Measurements from ENCODE around the gene FUCA2.
A peak's percentile ranks its signal among the peaks of the same experiment; 100 is the strongest.
"Not testable (repeated sequence)": the region's sequence is repeated elsewhere in the genome, so short reads cannot be mapped to it uniquely, and the experiment has no call there.

Gene FUCA2

GRCh38 chr6:143490775-143491174 lies 20.7 kb downstream of the FUCA2 start:
- DNase-seq, result no peak

GRCh38 chr6:143490244-143490643 lies 21.3 kb downstream of the FUCA2 start:
- DNase-seq, result no peak

- DNase-seq, result no peak
Observed at GRCh38 chr6:143486752-143487151, 24.8 kb downstream of the FUCA2 start.

GRCh38 chr6:143485967-143486366 lies 25.6 kb downstream of the FUCA2 start:
- DNase-seq, result no peak

- DNase-seq, result no peak
Observed at GRCh38 chr6:143482593-143482992, 28.9 kb downstream of the FUCA2 start.

GRCh38 chr6:143478479-143479062 lies 32.9 kb downstream of the FUCA2 start:
- peak; percentile 5 for DNase-seq

- no peak for DNase-seq
Observed at GRCh38 chr6:143476545-143476944, 35.0 kb downstream of the FUCA2 start.

GRCh38 chr6:143471822-143472221 lies 39.7 kb downstream of the FUCA2 start:
- no peak for DNase-seq

GRCh38 chr6:143468823-143469222 lies 42.7 kb downstream of the FUCA2 start:
- not testable (repeated sequence) for DNase-seq

- DNase-seq, result no peak
Observed at GRCh38 chr6:143468026-143468425, 43.5 kb downstream of the FUCA2 start.

GRCh38 chr6:143465546-143465945 lies 46.0 kb downstream of the FUCA2 start:
- DNase-seq, result no peak

GRCh38 chr6:143457563-143458359 lies 53.8 kb downstream of the FUCA2 start:
- no peak for DNase-seq

GRCh38 chr6:143451531-143451930 lies 60.0 kb downstream of the FUCA2 start:
- DNase-seq, result peak; percentile 12

- DNase-seq, result peak; percentile 95
Observed at GRCh38 chr6:143450453-143451371, 60.8 kb downstream of the FUCA2 start, which contains the start of the genes ADAT2 and PEX3. Gene ADAT2, minus strand, starts transcription at chr6:143450695. Its CDS starts 37 bp downstream, at chr6:143450658. Gene PEX3, plus strand, starts transcription at chr6:143450805. Its CDS starts 238 bp downstream, at chr6:143451043.

- no peak for DNase-seq
Observed at GRCh38 chr6:143449714-143450452, 61.6 kb downstream of the FUCA2 start.

- DNase-seq, result no peak
Observed at GRCh38 chr6:143449082-143449713, 62.3 kb downstream of the FUCA2 start.

- not testable (repeated sequence) for DNase-seq
Observed at GRCh38 chr6:143447865-143448264, 63.7 kb downstream of the FUCA2 start.

Data from inflammatory macrophage treated with lipopolysaccharide for 4 hours (primary cell).